Bone marrow (tissue), 2 donors: ENCODE data around the gene CFAP70.
"Not testable (repeated sequence)": the region's sequence is repeated elsewhere in the genome, so short reads cannot be mapped to it uniquely, and the experiment has no call there.

Experiments used
- DNase-seq, 2 donors: peaks; one replicate each; lab custom pipeline; 2025; lab: John Stamatoyannopoulos, UW

CFAP70 gene

DNA sequence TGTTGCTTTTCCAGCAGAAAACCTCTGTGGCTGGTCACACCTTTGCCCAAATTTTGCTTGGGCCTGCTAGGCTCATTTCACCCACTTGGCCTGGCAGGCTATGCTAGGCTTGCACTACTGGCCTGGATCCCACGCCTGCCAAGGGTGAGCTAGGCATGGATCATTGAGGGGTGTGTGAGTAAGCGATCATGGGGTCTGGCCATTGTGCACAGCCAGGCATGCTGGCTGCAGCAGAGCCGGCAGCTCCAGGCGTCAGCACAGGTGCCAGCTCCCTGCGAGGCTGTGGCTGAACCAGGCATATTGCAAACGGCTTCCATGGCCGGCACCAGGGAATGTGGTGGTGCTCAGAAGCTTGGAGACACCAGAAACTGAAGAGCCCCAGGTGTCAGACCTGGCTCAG, 19.2 kb downstream of the CFAP70 start:
- DNase-seq, result no peak

DNA sequence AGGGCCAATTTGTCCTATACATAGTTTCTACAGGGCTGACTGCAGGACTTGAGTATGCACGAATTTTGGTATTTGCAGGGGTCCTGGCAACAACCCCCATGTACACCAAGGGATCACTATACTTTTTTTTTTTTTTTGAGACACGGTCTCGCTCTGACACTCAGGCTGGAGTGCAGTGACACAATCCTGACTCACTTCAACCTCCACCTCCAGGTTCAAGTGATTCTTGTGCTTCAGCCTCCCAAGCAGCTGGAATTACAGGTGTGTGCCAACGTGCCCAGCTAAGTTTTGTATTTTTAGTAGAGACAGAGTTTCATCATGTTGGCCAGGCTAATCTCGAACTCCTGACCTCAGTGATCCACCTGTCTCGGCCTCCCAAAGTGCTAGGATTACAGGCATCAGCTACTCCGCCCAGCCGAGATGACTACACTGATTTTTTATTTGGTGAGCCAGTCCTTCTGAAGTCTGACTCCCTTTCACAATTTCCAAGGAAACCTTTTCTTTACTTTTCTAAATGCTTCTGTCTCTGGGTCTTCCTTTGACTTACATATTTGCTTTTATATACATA, 19.8 kb downstream of the CFAP70 start:
- no peak for DNase-seq

DNA sequence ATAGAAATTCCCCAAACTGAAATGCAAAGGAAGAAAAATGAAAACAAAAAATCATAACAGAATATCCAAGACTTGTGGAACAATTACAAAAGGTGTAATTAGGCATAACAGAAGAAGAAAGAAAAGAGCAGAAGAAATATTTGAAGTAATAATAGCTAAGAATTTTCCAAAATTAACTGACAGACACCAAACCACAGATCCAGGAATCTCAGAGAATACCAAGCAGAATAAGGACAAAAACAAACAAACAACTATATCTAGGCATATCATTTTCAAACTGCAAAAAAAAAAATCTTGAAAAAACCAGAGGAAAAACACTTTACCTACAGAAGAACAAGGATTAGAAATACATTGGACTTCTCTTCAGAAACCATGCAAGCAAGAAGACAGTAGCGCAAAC, 25.5 kb downstream of the CFAP70 start:
- no peak for DNase-seq

- no peak for DNase-seq
Measured at GRCh38 chr10:73332379-73332778, 26.3 kb downstream of the CFAP70 start.

DNA sequence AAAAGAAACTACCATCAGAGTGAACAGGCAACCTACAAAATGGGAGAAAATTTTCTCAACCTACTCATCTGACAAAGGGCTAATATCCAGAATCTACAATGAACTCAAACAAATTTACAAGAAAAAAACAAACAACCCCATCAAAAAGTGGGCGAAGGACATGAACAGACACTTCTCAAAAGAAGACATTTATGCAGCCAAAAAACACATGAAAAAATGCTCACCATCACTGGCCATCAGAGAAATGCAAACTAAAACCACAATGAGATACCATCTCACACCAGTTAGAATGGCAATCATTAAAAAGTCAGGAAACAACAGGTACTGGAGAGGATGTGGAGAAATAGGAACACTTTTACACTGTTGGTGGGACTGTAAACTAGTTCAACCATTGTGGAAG, 30.1 kb downstream of the CFAP70 start:
- not testable (repeated sequence) for DNase-seq

DNA sequence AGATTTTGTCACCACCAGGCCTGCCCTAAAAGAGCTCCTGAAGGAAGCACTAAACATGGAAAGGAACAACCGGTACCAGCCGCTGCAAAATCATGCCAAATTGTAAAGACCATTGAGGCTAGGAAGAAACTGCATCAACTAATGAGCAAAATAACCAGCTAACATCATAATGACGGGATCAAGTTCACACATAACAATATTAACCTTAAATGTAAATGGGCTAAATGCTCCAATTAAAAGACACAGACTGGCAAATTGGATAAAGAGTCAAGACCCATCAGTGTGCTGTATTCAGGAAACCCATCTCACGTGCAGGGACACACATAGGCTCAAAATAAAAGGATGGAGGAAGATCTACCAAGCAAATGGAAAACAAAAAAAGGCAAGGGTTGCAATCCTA, 33.4 kb downstream of the CFAP70 start:
- DNase-seq, result not testable (repeated sequence)

DNA sequence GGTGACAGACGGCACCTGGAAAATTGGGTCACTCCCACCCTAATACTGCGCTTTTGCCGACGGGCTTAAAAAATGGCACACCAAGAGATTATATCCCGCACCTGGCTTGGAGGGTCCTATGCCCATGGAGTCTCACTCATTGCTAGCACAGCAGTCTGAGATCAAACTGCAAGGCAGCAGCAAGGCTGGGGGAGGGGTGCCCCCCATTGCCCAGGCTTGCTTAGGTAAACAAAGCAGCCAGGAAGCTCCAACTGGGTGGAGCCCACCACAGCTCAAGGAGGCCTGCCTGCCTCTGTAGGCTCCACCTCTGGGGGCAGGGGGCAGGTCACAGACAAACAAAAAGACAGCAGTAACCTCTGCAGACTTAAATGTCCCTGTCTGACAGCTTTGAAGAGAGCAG, 35.1 kb downstream of the CFAP70 start:
- DNase-seq, result not testable (repeated sequence)

- no peak for DNase-seq
Measured at GRCh38 chr10:73310475-73310874, 48.2 kb downstream of the CFAP70 start.

DNA sequence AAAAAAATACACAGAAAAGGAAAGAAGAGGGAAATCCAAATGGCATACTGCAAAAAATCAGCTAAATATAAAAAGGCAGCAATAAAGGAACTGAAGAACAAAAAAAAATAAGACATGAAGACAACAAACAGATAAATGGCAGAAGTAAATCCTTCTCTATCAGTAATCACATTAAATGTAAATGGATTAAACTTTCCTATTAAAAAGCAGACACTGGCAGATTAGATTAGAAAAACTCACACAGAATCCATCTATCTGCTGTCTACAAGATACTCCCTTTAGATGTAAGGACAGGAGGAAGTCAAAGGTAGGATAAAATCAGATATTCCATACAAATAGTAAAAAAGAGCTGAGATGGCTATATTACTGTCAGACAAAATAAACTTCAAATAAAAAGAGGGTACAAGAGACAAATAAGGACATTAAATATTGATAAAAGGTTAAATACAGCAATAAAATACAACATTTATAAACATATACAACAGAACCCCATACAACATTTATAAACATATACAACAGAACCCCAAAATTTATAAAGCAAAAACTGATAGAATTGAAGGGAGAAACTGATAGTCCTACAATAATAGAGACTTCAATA, 51.4 kb downstream of the CFAP70 start:
- DNase-seq, result no peak

DNA sequence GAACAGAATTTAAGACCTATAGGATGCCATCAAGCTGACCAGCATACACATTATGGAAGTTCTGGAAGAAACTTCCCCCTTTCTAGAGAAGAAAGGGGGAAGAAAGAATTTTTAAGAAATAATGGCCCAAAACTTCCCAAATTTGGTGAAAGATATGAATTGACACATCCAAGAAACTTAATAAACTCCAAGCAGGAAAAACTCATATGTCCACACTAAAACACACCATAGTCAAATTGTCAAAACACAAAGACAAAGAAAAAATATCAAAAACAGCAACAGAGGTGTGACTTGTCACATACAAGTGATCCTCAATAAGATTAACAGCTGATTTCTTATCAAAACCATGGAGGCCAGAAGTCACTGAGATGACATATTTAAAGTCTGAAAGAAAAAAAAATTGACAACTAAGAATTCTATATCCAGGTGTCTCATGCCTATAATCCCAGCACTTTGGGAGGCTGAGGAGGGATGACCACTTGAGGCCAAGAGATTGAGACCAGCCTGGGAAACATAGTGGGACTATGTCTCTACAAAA, 52.4 kb downstream of the CFAP70 start:
- no peak for DNase-seq

DNA sequence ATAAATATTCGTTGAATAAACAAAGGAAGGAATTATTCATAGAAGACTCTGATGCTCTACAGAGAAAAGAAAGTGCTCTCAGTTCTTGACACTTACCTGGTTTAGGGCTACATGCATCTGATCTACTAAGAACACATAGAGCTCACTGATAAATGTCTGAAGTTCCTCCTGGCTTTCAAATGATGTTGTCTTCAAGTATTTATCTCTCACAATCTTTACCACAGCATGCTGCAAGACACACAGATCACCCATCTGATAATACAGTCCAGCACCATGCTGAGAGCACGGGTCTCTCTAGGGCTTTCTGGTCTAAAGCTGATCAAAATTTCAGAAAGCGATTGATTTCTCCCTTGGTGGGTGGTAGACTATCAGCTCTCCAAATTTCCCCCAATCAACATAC, 61.7 kb downstream of the CFAP70 start:
- DNase-seq, result no peak

GRCh38 chr10:73293461-73293860, 65.2 kb downstream of the CFAP70 start:
- DNase-seq, result no peak

GRCh38 chr10:73289958-73290357, 68.7 kb downstream of the CFAP70 start:
- no peak for DNase-seq

DNA sequence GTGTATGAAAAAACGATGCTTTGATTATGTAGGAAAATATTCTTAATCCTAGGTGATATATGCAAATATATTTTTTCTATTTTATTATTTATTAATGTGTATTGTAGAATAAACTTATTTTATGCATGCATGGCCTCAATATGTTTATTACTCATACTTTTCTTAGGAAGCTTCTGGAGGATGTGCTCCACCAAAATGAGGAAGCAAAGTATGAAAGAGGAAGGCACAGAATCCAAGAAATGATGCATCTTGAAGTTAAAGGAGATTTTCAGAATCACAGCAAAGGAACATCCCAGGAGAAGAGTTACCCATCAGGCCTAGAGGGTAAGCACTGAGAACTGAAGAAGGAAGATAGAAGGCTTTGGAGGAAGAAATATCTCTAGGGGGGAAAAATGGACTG, 71.2 kb downstream of the CFAP70 start:
- peak in 1 of 2 donors; percentile 25 for DNase-seq

- DNase-seq, result no peak
Measured at GRCh38 chr10:73281097-73281496, 77.6 kb downstream of the CFAP70 start.

GRCh38 chr10:73264423-73264822, 94.2 kb downstream of the CFAP70 start:
- no peak for DNase-seq

- peak in 1 of 2 donors; percentile 4 for DNase-seq
Measured at GRCh38 chr10:73263693-73264347, 94.8 kb downstream of the CFAP70 start.

- DNase-seq, result no peak
Measured at GRCh38 chr10:73262880-73263555, 95.6 kb downstream of the CFAP70 start.

DNA sequence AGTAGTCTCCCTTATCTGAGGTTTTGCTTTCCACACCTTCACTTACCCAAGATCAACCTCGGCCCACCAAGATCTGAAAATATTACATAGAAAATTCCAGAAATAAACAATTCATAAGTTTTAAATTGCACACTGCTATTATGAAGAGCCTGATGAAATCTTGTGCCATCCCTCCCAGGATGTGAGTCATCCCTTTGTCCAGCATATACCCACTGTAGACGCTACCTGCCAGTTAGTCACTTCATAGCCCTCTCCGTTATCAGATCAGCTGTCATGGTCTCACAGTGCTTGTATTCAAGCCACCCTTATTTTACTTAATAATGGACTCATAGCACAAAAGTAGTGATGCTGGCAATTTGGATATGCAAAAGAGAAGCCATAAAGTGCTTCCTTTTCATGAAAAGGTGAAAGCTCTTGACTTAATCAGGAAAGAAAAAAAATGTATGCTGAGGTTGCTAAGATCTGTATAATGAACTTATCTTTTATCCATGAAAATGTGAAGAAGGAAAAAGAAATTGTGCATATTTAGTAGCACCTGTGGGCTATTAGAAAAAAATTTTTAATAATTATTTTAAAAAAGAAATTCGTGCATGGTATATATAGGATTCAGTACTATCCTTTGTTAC, 96.4 kb downstream of the CFAP70 start:
- DNase-seq, result no peak

DNA sequence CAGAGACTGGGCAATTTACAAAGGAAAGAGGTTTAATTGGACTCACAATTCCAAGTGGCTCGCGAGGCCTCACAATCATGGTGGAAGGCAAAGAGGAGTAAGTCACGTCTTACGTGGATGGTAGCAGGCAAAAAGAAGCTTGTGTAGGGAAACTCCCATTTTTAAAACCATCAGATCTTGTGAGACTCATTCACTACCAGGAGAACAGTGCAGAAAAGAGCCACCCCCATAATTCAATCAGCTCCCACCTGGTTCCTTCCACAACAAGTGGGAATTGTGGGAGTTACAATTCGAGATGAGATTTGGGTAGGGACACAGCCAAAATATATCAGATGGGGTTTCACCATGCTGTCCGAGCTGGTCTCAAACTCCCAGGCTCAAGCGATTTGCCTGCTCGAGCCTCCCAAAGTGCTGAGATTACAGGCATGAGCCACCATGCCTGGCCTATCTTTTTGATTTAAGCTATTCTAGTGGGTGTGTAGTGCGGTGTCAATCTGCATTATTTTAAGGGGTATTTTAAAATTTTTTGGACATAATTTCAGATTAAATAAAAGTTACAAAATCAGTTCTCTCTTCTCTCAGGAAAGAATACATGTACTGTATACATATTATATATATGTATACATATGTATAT, 97.2 kb downstream of the CFAP70 start:
- DNase-seq, result no peak

DNA sequence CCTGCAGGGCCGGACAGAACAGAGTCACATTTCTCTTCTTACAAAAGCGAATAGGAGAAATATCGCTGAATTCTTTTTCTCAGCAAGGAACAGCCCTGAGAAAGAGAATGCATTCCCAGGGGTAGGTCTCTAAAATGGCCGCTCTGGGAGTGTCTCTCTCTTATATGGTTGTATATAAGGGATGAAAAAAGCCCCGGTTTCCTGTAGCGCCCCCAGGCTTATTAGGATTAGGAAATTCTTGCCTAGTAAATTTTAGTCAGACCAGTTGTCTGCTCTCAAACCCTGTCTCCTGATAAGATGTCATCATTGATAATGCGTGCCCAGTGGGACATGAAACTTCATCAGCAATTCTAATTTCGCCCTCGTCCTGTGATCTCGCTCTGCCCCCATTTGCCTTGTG, 100.1 kb downstream of the CFAP70 start:
- not testable (repeated sequence) for DNase-seq

GRCh38 chr10:73253225-73253555, 105.5 kb downstream of the CFAP70 start:
- no peak for DNase-seq
